LNCAP (cell line): ENCODE results near the gene RDH12.

Experiments
- CTCF ChIP-seq: fragments of 450-650 bp; IDR thresholded peaks from 2 replicates; pipeline ENCODE4 v1.5.1; 2017; ENCODE audit warnings: mild to moderate bottlenecking

Gene RDH12

GRCh38 chr14:67768219-67768618 is 66.5 kb downstream of the RDH12 start:
- no peak for TF ChIP-seq CTCF

DNA sequence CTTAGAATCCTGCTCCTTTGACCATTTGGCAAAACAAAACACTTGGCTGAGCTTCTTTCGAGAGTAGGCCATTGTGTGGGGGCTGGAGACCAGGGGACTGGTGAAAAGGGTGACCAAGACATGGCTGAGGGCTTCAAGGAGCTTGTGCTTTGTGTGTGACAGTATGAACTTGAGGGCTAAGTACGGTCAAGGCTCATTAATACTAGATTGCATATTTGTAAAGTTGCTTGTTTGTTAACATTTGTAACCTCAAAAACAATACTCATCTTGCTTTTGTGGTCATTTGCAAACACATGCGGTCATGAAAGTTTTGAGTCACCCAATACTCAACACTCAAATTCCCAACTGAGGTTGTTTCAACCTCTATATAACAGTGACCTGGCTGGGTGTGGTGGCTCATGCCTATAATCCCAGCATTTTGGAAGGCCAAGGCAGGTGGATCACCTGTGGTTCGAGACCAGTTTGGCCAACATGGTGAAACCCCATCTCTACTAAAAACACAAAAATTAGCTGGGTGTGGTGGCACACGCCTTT is 72.2 kb downstream of the RDH12 start:
- TF ChIP-seq CTCF: no peak

- TF ChIP-seq CTCF: no peak
Observed at GRCh38 chr14:67776653-67777322, 75.1 kb downstream of the RDH12 start.

GRCh38 chr14:67778792-67779191 is 77.1 kb downstream of the RDH12 start:
- TF ChIP-seq CTCF: no peak

DNA sequence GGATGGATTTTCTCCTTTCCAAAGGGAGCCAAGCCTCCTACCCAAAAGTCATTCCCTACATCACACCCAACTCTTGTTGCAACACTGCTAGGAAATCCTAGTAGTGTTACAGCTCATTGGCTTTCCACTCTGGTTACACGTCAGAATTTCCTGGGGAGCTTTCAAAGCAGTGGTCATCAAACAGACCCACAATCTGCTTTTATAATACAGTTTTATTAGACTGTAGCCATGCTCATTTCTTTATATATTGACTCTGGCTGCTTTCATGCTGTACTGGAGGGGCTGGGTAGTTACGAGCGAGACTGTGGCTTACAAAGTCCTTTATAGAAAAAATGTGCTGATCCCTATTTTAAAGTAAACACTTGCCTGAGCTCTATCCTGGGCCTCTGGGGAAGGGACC is 80.4 kb downstream of the RDH12 start:
- no peak for TF ChIP-seq CTCF
